ENCODE measurements around the gene ITK.

- TF ChIP-seq TCF12 (IDR thresholded peaks at IDR 0.05; ENCODE audit: low read depth) (no peak), CEBPB (IDR thresholded peaks at IDR 0.05) (no peak), REST (IDR thresholded peaks at IDR 0.05; ENCODE audit: low read depth) (no peak), EP300 (IDR thresholded peaks at IDR 0.05; ENCODE audit: borderline replicate concordance) (no peak), ZBTB7A (IDR thresholded peaks at IDR 0.05; ENCODE audit: low read depth) (no peak), TAF1 (IDR thresholded peaks at IDR 0.05; ENCODE audit: low read depth) (no peak), MAX (IDR thresholded peaks at IDR 0.05) (no peak), TEAD4 (IDR thresholded peaks at IDR 0.05) (no peak)
Measured at GRCh38 chr5:157230610-157231009, 50.0 kb downstream of the ITK start.

All from Ishikawa (cell line).